GM19438 (cell line): ENCODE measurements around the gene RBKS.

Source experiments
- ATAC-seq: cut with Tn5 transposase; IDR thresholded peaks from one replicate; pipeline ENCODE4 v1.9.1; 2021; ENCODE audit warnings: low read depth; ENCODE audit not compliant: unreplicated experiment

RBKS gene

DNA sequence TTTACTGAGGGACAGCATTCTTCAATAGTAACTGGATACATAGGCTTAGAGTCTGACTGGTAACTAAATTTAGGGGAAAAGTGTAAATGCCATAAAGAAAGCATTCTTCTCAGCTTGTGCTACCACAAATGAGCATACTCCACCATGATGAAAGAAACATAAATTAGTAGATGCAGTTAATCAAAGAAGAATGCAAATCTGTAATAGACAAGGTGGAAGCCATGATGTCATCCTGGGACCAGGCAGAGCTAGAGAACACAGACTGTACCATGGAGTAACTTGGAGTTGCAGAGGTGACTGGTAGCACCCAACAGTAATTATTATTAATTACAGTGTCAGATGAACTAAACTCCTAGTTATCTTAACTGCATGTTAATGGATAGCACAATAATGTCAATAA is 51.7 kb downstream of the RBKS start:
- no peak for ATAC-seq

GRCh38 chr2:27833931-27834330 is 56.3 kb downstream of the RBKS start:
- no peak for ATAC-seq

DNA sequence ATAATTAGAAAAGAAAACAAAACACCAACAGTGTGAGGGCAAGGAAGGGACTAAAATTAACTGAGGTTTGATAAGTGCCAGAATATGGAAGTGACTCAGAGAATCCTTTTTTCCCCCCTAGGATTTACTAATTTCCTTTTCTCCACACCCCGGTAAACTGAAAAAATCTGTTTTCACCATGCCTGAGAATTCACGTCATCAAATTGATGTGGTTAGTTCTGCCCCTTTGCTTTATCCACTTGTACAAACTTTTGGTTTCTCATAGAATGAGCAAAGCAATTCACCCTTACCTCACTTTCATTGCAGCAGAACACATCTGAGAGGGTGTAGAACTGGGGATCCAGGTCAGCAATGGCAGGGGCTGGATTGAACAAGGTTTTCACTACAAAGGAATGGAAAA is 57.8 kb downstream of the RBKS start:
- no peak for ATAC-seq

DNA sequence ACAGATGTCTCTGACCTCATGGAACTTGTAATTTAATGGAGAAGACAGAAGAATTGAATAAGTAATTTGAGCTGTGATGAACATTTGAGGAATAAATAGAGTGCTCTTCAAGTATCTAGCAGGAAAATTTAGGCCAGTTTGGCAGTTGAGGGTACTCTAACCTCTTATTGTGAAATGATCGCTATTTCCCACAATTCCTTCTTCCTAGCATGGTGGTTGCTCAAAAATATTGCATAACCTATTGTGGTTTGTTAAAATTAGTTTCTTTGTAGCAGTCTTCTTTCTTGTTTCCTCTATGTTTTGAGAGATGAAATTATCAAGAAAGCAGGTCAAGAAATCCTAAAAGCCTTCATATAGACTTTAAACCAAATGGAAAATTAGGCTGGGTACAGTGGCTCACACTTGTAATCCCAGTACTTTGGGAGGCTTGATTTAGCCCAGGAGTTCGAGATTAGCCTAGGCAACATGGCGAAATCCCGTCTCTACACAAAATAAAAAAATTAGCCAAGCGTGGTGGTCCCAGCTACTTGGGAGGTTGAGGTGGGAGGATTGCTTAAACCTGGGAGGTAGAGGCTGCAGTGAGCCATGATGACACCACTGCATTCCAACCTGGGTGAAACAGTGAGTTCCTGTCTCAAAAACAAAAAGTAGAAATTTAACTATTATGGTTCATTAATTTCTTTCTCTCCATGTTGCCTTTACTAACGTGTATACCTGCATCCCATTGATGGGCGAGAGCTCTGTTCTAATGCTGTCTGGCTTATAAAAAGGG is 58.7 kb downstream of the RBKS start:
- ATAC-seq = no peak

- no peak for ATAC-seq
Observed at GRCh38 chr2:27830656-27831055, 59.5 kb downstream of the RBKS start.

DNA sequence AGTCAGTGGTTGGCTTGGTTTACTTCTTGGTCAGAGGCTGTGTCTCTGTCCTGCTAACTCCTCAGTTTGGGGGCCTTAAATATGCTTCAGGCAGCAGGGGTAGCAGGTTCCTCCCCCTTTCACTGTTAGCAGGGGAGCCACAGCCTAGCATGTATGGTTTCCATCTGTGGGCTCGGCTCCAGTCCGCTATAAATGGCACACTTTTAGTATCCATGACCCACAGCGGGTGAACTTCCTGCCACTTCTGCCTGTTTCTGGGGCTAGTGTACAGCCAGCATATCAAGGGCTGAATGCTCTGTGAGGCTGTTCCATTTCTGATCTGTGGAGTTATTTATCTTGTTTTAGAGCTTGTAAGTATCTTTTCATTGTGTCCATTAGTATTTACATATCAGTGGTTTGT is 60.4 kb downstream of the RBKS start:
- no peak for ATAC-seq

DNA sequence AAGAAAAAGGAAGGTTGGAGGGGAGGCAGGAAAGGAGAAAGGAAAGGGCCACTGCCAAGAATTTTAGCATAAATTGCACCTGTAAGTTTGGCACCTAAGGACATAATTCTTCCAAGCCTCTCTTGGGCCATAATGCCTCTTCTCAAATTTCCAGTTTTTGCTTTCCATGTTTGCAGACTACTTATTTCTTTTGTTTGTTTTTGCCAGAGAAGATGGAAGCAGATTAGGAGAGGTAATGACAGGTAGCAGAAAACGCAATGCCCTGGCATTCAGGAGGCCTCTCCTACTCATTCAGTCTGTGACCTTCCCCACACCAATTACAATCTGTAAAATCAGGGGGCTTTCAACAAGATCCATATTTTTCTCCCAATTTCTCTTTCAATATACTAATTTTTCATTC is 61.9 kb downstream of the RBKS start:
- no peak for ATAC-seq

- ATAC-seq = no peak
Observed at GRCh38 chr2:27824401-27824800, 65.8 kb downstream of the RBKS start.

GRCh38 chr2:27823569-27823968 is 66.6 kb downstream of the RBKS start:
- no peak for ATAC-seq

DNA sequence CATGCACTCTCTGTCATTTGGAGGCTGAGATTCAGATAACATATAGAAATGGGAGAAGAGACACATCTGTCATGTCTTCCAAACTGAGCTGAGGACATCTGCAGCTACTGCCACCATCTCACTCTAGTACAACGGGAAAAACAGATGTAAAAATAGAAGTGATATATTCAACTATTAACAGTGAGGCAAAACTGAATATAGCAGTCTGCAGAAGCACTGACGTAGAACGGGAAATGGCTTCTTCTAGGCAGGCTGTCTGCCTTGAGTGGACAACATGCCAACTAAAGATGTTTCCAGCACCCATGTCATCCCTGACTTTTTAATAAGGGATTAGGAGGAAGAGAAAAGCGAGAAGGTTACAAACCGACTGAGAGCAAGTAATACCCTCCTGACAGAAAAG is 67.1 kb downstream of the RBKS start:
- no peak for ATAC-seq

DNA sequence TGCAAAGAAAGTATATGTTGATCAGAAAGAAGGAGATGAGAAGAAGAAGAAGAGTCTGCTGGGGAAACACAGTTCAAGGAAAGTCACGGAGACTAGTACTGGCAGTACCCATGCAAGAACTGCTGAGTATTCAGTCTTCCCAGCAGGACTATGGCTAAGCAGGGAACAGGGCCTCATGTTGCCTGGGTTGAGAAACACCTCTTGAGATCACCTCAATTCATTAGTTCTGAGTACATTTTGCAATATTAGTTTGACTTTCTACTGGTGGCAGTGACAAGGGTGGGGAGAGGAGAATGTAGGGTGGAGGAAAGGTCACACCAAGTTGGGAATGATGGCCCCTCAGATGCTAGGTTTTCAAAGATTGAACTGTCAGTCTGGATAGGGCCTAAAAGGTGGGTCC is 68.1 kb downstream of the RBKS start:
- no peak for ATAC-seq

- no peak for ATAC-seq
Observed at GRCh38 chr2:27815860-27816438, 74.2 kb downstream of the RBKS start.

GRCh38 chr2:27814758-27815157 is 75.4 kb downstream of the RBKS start:
- ATAC-seq = no peak

DNA sequence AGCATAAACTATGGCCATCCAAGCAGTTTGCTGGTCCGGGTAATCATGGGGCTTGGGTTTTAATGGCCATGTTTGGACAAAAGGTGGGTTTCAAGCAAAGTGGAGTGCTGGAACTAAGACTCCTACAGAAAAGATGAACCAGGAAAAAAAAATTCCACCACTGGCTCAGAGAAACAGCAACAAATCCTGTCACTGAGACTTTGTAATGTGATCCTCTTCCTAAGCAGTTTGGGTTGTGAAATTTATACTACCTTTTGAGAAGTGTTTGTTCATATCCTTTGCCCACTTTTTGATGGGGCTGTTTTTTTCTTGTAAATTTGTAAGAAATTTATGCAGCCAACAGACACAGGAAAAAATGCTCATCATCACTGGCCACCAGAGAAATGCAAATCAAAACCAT is 78.4 kb downstream of the RBKS start:
- no peak for ATAC-seq

- no peak for ATAC-seq
Observed at GRCh38 chr2:27810455-27810854, 79.7 kb downstream of the RBKS start.

- ATAC-seq = no peak
Observed at GRCh38 chr2:27809761-27810241, 80.4 kb downstream of the RBKS start.

DNA sequence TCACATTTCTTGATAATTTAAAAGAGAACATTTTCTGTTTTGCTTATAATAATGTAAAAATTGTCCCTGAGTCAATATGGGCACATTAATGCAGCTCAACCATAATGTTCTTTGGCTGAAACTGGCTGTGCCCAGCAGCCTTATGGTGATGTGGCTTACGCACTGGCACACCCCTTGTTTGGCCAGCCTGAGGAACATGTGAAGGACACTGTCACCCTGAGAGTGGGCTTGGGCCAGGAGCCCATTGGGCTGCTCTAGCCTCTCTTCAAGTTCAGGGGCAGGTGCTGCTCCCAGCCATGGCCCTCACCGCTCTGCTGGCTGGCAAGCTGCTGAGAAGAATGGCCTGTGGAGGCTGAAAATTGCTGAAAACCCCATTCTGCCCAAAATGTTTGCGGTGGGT is 81.2 kb downstream of the RBKS start:
- ATAC-seq = no peak

DNA sequence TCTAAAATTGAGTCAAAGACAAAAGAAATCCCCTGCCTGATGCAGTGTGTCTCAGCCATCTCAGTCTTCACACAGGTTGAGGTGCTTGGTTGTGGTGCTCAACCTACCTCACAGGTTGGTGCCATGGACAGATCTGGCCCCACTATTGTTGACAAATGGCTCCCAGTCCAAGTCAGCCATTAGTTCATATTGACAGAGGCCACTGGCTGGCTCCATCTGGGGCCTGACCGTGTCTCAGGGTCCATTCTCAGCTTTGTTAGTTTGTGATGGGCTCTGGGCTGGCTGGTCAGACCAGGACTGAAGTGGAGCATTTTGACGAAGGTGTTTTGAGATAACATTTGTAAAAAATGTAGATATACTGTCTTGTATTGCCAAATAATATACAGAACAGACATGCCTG is 81.8 kb downstream of the RBKS start:
- ATAC-seq = no peak

- ATAC-seq = no peak
Observed at GRCh38 chr2:27807476-27807875, 82.7 kb downstream of the RBKS start.

DNA sequence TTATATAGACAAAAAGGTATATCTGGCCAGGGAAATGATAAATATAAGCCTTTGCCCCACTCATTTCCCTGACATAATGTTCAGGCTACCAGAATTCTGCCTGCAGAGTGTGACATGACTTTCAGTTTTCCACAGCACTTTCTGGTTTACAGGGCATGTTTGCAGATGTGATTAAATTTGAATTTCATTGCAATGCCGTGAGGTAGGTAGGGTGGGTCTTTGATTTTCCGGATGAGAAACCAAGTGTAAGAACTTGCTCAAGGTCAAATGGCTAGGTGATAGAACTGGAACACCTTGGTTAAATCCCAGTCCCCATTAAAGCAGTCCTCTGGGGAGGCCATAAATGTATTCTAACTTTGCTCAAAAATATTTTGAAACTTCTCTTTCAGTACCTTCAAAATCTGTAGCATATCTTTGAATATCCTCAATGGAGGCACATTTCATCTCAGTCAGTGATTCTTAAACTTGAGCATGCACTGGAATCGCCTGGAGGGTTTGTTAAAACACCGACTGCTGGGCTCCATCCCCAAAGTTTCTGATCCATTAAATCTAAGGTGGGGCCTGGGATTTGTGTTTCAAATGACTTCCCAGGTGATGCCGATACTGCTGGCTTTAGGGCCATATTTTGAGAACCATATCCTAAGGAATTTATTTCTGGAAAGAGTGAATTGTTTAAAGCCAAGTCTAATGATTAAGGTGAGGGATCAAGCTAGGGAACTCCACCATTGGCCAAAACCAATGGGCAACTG is 83.7 kb downstream of the RBKS start:
- no peak for ATAC-seq

- ATAC-seq = no peak
Observed at GRCh38 chr2:27805180-27805579, 85.0 kb downstream of the RBKS start.

- ATAC-seq = no peak
Observed at GRCh38 chr2:27804146-27804545, 86.0 kb downstream of the RBKS start.
